Thyroid gland (tissue), 4 donors: ENCODE results near the gene GOLGA6L7. TPM values are rescaled to one million over a fixed set of nuclear protein-coding genes. Genes with fewer than 3 reads are reported as not detected.

Experiments
- DNase-seq, 2 donors: peaks; one replicate each; pipeline ENCODE4 v3.0.0-alpha.2; 2019
- H3K27ac ChIP-seq, 3 donors: fragments of 200-600 bp; sonication (generic); 1 replicate in 2 of 3; 2 replicates in 1 of 3; pipeline ENCODE4 v1.5.1; 2016 to 2019; ENCODE audit warnings: mild to moderate bottlenecking in 1 of 3, moderate library complexity in 1 of 3
- H3K27me3 ChIP-seq: fragments of 200-600 bp; sonication (generic); one replicate; pipeline ENCODE4 v1.5.1; 2019
- H3K36me3 ChIP-seq, 2 donors: fragments of 200-600 bp; sonication (generic); one replicate each; pipeline ENCODE4 v1.5.1; 2016 to 2019
- H3K4me1 ChIP-seq, 2 donors: fragments of 200-600 bp; sonication (generic); one replicate each; pipeline ENCODE4 v1.5.1; 2017 to 2019
- H3K4me3 ChIP-seq, 3 donors: fragments of 200-600 bp; sonication (generic); replicated peaks in 1 of 3; 1 replicate in 2 of 3; 2 replicates in 1 of 3; pipeline ENCODE4 v1.5.1; 2016; ENCODE audit warnings: mild to moderate bottlenecking in 1 of 3
- H3K9me3 ChIP-seq: fragments of 200-600 bp; sonication (generic); one replicate; pipeline ENCODE4 v1.5.1; 2017
- CTCF ChIP-seq, 6 experiments: fragments of 200-600 bp in 3 of 6; fragments of 450-650 bp in 3 of 6; sonication (generic) in 3 of 6; IDR thresholded peaks; one replicate each; pipeline ENCODE4 v1.5.1; 2016 to 2019; ENCODE audit warnings: antibody characterized with exemption in 6 of 6, mild to moderate bottlenecking in 2 of 6, inconsistent platforms in 1 of 6, moderate library complexity in 1 of 6
- POLR2A ChIP-seq, 2 donors: fragments of 450-650 bp; IDR thresholded peaks; one replicate each; pipeline ENCODE4 v1.6.1; 2017; ENCODE audit warnings: antibody characterized with exemption in 2 of 2, mild to moderate bottlenecking in 2 of 2, moderate library complexity in 1 of 2
- WGBS, 2 donors: methylation state at CpG; one replicate each; pipeline ENCODE4 v1.1.5; 2017; 5-methylcytosine and 5-hydroxymethylcytosine counted together
- intact Hi-C: fragments of 100-400 bp; cut with DNase I; formaldehyde crosslinking; loops from one replicate; pipeline ENCODE4 v1.15.1; 2023
- total RNA-seq, 4 donors: library from RNA; depleted of rRNA; stranded (reverse); fragments of >200 nt; gene quantifications; one replicate each; pipeline ENCODE4 v1.2.3, GENCODE V29; 2016

Gene GOLGA6L7
- total RNA-seq, 4 donors from 2014 or later, result not detected

GRCh38 chr15:28886431-28887338, 38.2 kb upstream of the GOLGA6L7 start:
- intact Hi-C loops, result no loop called here
- H3K9me3 ChIP-seq, result no peaks in the 10 kb centered on the region
- H3K4me1 ChIP-seq, result peaks cover 0 to 15% of the 10 kb centered on the region in 2 donors
- no peaks in the 10 kb centered on the region for H3K36me3 ChIP-seq
- no peak for TF ChIP-seq POLR2A (IDR thresholded peaks at IDR 0.05)
- TF ChIP-seq CTCF (IDR thresholded peaks at IDR 0.05), result no peak
- DNase-seq, result peak in 1 of 2 donors; percentile 13
- peak overlapping the region in 1 of 3 donors; percentile 44 for H3K4me3 ChIP-seq
- WGBS, 2 donors, result 18 to 27% methylated on average over 24 to 36 of the region's 61 CpGs
- H3K27me3 ChIP-seq, result no peaks in the 10 kb centered on the region
- no peak overlapping the region for H3K27ac ChIP-seq

- H3K4me1 ChIP-seq, result peaks cover 0 to 15% of the 10 kb centered on the region in 2 donors
- H3K9me3 ChIP-seq, result no peaks in the 10 kb centered on the region
- intact Hi-C loops, result no loop called here
- H3K27me3 ChIP-seq, result no peaks in the 10 kb centered on the region
- H3K4me3 ChIP-seq, result peak within 1 kb of the TSS in 2 of 3 donors; percentile 44 to 45
- WGBS, 2 donors, result no CpG with 5 or more reads among the region's 109 CpGs
- no peak within 1 kb of the TSS for H3K27ac ChIP-seq
- no peaks in the 10 kb centered on the region for H3K36me3 ChIP-seq
- DNase-seq, result peak; percentile 40 to 46
- TF ChIP-seq CTCF (IDR thresholded peaks at IDR 0.05) (peak in 1 of 6 experiments; percentile 3), POLR2A (IDR thresholded peaks at IDR 0.05) (no peak)
Measured at GRCh38 chr15:28885630-28886430, 37.4 kb upstream of the GOLGA6L7 start, which contains the start of gene APBA2. APBA2 (plus strand) TSS chr15:28885974; CDS start chr15:29053885, 167,911 bp downstream.

GRCh38 chr15:28885128-28885629, 36.7 kb upstream of the GOLGA6L7 start:
- TF ChIP-seq POLR2A (IDR thresholded peaks at IDR 0.05) (no peak), CTCF (IDR thresholded peaks at IDR 0.05) (no peak)
- no peaks in the 10 kb centered on the region for H3K36me3 ChIP-seq
- peaks cover 0 to 15% of the 10 kb centered on the region in 2 donors for H3K4me1 ChIP-seq
- intact Hi-C loops, result no loop called here
- no peaks in the 10 kb centered on the region for H3K27me3 ChIP-seq
- WGBS, 2 donors, result 51 to 66% methylated on average over 14 to 17 of the region's 31 CpGs
- no peak for DNase-seq
- H3K27ac ChIP-seq, result no peak overlapping the region
- H3K9me3 ChIP-seq, result no peaks in the 10 kb centered on the region
- peak overlapping the region in 2 of 3 donors; percentile 44 to 45 for H3K4me3 ChIP-seq

- Histone ChIP-seq H3K9me3 (no peaks in the 10 kb centered on the region), H3K27ac (no peak overlapping the region), H3K36me3 (no peaks in the 10 kb centered on the region), H3K4me1 (peaks cover 0 to 15% of the 10 kb centered on the region in 2 donors), H3K27me3 (no peaks in the 10 kb centered on the region), H3K4me3 (no peak overlapping the region)
- WGBS, 2 donors, result 93 to 94% methylated on average over 11 of the region's 11 CpGs
- intact Hi-C loops, result no loop called here
- DNase-seq, result no peak
- TF ChIP-seq CTCF (IDR thresholded peaks at IDR 0.05), result no peak
- TF ChIP-seq POLR2A (IDR thresholded peaks at IDR 0.05), result no peak
Measured at GRCh38 chr15:28884151-28884940, 35.9 kb upstream of the GOLGA6L7 start.
